ENCODE results near the gene ATF7IP2.

DNA sequence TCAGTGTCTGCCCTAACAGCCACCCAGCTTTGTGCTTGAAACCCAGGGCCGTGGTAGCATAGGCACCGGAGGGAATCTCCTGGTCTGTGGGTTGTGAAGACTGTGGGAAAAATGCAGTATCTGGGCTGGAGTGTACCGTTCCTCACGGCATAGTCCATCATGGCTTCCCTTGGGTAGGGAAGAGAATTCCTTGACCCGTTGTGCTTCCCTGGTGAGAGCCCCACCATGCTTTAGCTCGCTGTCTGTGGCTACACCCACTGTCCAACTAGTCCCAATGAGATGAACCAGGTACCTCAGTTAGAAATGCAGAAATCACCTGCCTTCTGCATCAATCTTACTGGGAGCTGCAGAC lies 67.3 kb downstream of the ATF7IP2 start:
- TF ChIP-seq, protein P1, sequence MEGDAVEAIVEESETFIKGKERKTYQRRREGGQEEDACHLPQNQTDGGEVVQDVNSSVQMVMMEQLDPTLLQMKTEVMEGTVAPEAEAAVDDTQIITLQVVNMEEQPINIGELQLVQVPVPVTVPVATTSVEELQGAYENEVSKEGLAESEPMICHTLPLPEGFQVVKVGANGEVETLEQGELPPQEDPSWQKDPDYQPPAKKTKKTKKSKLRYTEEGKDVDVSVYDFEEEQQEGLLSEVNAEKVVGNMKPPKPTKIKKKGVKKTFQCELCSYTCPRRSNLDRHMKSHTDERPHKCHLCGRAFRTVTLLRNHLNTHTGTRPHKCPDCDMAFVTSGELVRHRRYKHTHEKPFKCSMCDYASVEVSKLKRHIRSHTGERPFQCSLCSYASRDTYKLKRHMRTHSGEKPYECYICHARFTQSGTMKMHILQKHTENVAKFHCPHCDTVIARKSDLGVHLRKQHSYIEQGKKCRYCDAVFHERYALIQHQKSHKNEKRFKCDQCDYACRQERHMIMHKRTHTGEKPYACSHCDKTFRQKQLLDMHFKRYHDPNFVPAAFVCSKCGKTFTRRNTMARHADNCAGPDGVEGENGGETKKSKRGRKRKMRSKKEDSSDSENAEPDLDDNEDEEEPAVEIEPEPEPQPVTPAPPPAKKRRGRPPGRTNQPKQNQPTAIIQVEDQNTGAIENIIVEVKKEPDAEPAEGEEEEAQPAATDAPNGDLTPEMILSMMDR (IDR thresholded peaks at IDR 0.05; ENCODE audit: insufficient read depth, low read length), result no peak
- TF ChIP-seq, protein P2, sequence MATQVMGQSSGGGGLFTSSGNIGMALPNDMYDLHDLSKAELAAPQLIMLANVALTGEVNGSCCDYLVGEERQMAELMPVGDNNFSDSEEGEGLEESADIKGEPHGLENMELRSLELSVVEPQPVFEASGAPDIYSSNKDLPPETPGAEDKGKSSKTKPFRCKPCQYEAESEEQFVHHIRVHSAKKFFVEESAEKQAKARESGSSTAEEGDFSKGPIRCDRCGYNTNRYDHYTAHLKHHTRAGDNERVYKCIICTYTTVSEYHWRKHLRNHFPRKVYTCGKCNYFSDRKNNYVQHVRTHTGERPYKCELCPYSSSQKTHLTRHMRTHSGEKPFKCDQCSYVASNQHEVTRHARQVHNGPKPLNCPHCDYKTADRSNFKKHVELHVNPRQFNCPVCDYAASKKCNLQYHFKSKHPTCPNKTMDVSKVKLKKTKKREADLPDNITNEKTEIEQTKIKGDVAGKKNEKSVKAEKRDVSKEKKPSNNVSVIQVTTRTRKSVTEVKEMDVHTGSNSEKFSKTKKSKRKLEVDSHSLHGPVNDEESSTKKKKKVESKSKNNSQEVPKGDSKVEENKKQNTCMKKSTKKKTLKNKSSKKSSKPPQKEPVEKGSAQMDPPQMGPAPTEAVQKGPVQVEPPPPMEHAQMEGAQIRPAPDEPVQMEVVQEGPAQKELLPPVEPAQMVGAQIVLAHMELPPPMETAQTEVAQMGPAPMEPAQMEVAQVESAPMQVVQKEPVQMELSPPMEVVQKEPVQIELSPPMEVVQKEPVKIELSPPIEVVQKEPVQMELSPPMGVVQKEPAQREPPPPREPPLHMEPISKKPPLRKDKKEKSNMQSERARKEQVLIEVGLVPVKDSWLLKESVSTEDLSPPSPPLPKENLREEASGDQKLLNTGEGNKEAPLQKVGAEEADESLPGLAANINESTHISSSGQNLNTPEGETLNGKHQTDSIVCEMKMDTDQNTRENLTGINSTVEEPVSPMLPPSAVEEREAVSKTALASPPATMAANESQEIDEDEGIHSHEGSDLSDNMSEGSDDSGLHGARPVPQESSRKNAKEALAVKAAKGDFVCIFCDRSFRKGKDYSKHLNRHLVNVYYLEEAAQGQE (IDR thresholded peaks at IDR 0.05; ENCODE audit: insufficient replicate concordance, low read depth), result no peak
- TF ChIP-seq POLR2AphosphoS5 (IDR thresholded peaks at IDR 0.05; ENCODE audit: low read depth), result no peak

Data from HL-60 (cell line).